ENCODE data around the gene SOX12. TPM values are rescaled to one million over a fixed set of nuclear protein-coding genes. Genes with fewer than 3 reads are reported as not detected.

Gene SOX12
- total and polyA plus RNA-seq, 5 donors from 2014 or later, result 0.29 to 4.9 (median 0.43) TPM

DNA sequence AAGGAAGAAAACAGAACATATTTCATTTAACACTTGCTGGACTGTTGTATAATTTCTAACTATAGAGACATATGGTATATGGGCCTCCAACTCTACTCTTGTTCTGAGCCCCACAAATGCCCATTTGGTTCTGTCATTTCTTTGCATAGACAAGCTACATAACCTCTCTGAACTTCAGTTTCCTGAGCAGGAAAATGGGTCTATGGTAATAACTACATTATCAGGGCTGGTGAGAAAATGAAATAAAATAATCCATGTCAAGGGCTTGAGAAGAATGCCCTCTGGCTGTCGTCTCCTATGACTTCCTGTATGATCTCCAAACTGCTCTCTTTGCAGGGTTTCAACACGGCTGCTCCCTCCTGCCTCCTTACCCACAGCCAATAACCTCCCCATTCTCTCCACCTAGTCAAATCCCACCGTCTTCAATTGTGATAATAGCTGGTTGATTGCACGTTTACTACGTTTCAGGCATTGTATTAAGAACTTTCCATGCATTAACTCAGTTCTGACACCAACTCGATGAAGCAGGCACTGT is 16.0 kb upstream of the SOX12 start:
- no peak overlapping the region for H3K27ac ChIP-seq (ENCODE audit: insufficient read depth, low read length, poor library complexity, severe bottlenecking)
- H3K4me3 ChIP-seq (ENCODE audit: low read depth, low read length), result no peak overlapping the region
- no peaks in the 10 kb centered on the region for H3K36me3 ChIP-seq (ENCODE audit: control insufficient read depth, insufficient read depth, low read length)
- Mint-ChIP-seq H3K27ac (peak overlapping the region in 2 of 3 donors; percentile 23 to 79), H3K4me3 (peak overlapping the region in 3 of 4 donors; percentile 6 to 58 (median 30)), H3K27me3 (peaks cover 4% of the 10 kb centered on the region), H3K36me3 (no peaks in the 10 kb centered on the region), H3K9me3 (peaks cover 0 to 2% (median 0%) of the 10 kb centered on the region in 7 donors), H3K4me1 (peaks cover 0 to 18% (median 6%) of the 10 kb centered on the region in 4 donors)
- ATAC-seq (ENCODE audit: low read depth in 2 of 2), result no peak
- H3K9me3 ChIP-seq (ENCODE audit: control insufficient read depth in 2 of 2, low read length in 2 of 2), result no peaks in the 10 kb centered on the region
- no peaks in the 10 kb centered on the region for H3K27me3 ChIP-seq (ENCODE audit: control insufficient read depth, insufficient read depth, low read length)
- H3K4me1 ChIP-seq (ENCODE audit: control insufficient read depth, insufficient read depth, low read length, poor library complexity, severe bottlenecking), result peaks cover 8% of the 10 kb centered on the region
- no peak for DNase-seq

DNA sequence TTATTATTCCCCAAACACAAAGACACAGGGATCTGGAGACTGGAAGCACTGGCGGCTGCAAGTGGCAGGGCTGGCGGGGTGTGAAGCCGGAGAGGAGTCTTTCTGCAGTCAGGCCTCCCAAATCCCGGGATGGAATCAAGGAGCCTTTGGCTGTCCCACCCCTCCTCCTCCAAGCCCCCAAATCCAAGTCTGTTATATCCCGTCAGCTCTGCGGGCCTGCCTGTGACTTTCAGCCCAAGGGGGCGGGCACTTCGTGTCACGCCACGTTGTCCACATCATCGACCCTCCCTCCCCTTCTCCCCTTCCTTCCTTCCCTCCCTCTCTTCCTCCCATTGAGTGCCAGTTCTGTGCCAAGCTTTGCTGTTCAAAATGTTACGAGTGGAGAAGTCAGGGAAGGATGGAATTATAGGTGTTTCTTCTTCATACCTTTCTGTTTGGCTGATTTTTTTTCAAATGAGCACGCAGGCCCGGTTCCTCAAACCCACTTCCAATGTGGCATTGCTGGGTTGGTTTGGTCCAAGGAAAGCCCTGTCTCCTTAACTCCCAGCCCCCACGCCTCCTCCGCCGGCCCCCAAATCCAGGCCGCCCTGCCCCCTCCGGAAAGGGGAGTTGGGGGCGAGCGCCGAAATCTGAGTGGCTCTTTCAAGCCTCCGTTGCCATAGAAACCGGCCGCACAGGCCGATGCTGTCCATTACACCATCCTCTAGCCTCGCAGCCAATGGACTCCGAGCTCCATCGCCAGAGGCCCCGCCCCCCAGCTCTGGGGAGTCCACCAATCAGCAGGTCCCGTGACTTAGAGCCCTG is 15.3 kb upstream of the SOX12 start:
- Mint-ChIP-seq H3K36me3 (no peaks in the 10 kb centered on the region), H3K4me3 (peak overlapping the region; percentile 6 to 85 (median 76))
- peak; percentile 58 to 89 (median 66) for DNase-seq

DNA sequence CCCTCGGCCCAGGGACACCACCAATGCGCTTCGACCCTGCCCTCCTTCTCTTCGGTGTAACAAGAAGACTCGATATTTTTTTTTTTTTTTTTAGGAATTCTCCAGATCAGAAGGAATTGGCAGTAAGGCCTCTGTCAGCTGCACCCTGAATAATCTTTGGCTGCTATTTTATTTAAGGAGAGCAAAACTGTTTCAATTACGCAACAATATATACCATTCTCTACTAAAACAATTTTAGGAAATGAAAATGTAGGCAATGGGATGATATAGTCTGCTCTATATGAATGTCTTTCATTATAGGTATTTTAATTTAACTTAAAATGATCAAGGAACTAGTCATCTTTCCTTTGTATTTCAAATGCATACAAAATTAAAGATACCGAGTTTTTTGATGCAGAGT is 14.7 kb upstream of the SOX12 start:
- H3K4me3 ChIP-seq (ENCODE audit: low read depth, low read length), result no peak overlapping the region
- no peaks in the 10 kb centered on the region for H3K27me3 ChIP-seq (ENCODE audit: control insufficient read depth, insufficient read depth, low read length)
- H3K4me1 Mint-ChIP-seq, result peaks cover 0 to 18% (median 6%) of the 10 kb centered on the region in 4 donors
- no peaks in the 10 kb centered on the region for H3K36me3 ChIP-seq (ENCODE audit: control insufficient read depth, insufficient read depth, low read length)
- peak overlapping the region in 1 of 3 donors; percentile 55 for H3K27ac Mint-ChIP-seq
- peaks cover 4% of the 10 kb centered on the region for H3K27me3 Mint-ChIP-seq
- H3K4me3 Mint-ChIP-seq, result peak overlapping the region in 3 of 4 donors; percentile 75 to 85 (median 76)
- DNase-seq (no peak), ATAC-seq (ENCODE audit: low read depth in 2 of 2) (no peak)
- no peaks in the 10 kb centered on the region for H3K36me3 Mint-ChIP-seq
- H3K9me3 Mint-ChIP-seq, result peaks cover 0 to 2% (median 0%) of the 10 kb centered on the region in 7 donors
- peaks cover 8% of the 10 kb centered on the region for H3K4me1 ChIP-seq (ENCODE audit: control insufficient read depth, insufficient read depth, low read length, poor library complexity, severe bottlenecking)
- H3K9me3 ChIP-seq (ENCODE audit: control insufficient read depth in 2 of 2, low read length in 2 of 2), result no peaks in the 10 kb centered on the region
- H3K27ac ChIP-seq (ENCODE audit: insufficient read depth, low read length, poor library complexity, severe bottlenecking), result no peak overlapping the region

More for the DNA sequence above, 15.3 kb upstream of the SOX12 start:
- H3K27me3 Mint-ChIP-seq, result peaks cover 4% of the 10 kb centered on the region
- Histone ChIP-seq H3K27ac (ENCODE audit: insufficient read depth, low read length, poor library complexity, severe bottlenecking) (no peak overlapping the region), H3K4me1 (ENCODE audit: control insufficient read depth, insufficient read depth, low read length, poor library complexity, severe bottlenecking) (peaks cover 8% of the 10 kb centered on the region), H3K36me3 (ENCODE audit: control insufficient read depth, insufficient read depth, low read length) (no peaks in the 10 kb centered on the region), H3K4me3 (ENCODE audit: low read depth, low read length) (no peak overlapping the region), H3K27me3 (ENCODE audit: control insufficient read depth, insufficient read depth, low read length) (no peaks in the 10 kb centered on the region), H3K9me3 (ENCODE audit: control insufficient read depth in 2 of 2, low read length in 2 of 2) (no peaks in the 10 kb centered on the region)
- peaks cover 0 to 18% (median 6%) of the 10 kb centered on the region in 4 donors for H3K4me1 Mint-ChIP-seq
- peak; percentile 89 to 90 for ATAC-seq (ENCODE audit: low read depth in 2 of 2)
- H3K9me3 Mint-ChIP-seq, result peaks cover 0 to 2% (median 0%) of the 10 kb centered on the region in 7 donors
- peak overlapping the region; percentile 55 to 91 (median 79) for H3K27ac Mint-ChIP-seq

DNA sequence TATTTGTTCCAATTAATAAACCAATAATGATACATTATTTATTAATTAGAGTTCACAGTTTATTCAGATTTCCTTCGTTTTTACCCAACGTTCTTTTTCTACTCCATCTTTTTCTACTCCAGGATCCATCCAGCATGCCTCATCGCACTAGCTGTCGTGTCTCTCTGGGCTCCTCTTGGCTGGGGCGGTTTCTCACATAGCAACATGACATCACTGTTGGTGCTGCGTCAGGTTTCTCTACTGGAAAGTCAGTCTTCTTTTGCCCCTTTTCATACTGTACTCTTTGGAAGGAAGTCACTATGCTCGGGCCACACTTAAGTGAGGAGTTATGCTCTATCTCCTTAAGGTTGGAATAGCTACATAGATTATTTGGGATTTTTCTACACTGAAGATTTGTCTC is 13.7 kb upstream of the SOX12 start:
- Mint-ChIP-seq H3K9me3 (peaks cover 0 to 2% (median 0%) of the 10 kb centered on the region in 7 donors), H3K27ac (no peak overlapping the region), H3K27me3 (peaks cover 4% of the 10 kb centered on the region), H3K4me1 (peaks cover 0 to 18% (median 6%) of the 10 kb centered on the region in 4 donors), H3K4me3 (peak overlapping the region in 1 of 4 donors; percentile 44), H3K36me3 (no peaks in the 10 kb centered on the region)
- no peaks in the 10 kb centered on the region for H3K27me3 ChIP-seq (ENCODE audit: control insufficient read depth, insufficient read depth, low read length)
- no peak overlapping the region for H3K4me3 ChIP-seq (ENCODE audit: low read depth, low read length)
- ATAC-seq (ENCODE audit: low read depth in 2 of 2), result no peak
- no peak for DNase-seq
- no peaks in the 10 kb centered on the region for H3K36me3 ChIP-seq (ENCODE audit: control insufficient read depth, insufficient read depth, low read length)
- no peaks in the 10 kb centered on the region for H3K9me3 ChIP-seq (ENCODE audit: control insufficient read depth in 2 of 2, low read length in 2 of 2)
- H3K27ac ChIP-seq (ENCODE audit: insufficient read depth, low read length, poor library complexity, severe bottlenecking), result no peak overlapping the region
- peaks cover 8% of the 10 kb centered on the region for H3K4me1 ChIP-seq (ENCODE audit: control insufficient read depth, insufficient read depth, low read length, poor library complexity, severe bottlenecking)

DNA sequence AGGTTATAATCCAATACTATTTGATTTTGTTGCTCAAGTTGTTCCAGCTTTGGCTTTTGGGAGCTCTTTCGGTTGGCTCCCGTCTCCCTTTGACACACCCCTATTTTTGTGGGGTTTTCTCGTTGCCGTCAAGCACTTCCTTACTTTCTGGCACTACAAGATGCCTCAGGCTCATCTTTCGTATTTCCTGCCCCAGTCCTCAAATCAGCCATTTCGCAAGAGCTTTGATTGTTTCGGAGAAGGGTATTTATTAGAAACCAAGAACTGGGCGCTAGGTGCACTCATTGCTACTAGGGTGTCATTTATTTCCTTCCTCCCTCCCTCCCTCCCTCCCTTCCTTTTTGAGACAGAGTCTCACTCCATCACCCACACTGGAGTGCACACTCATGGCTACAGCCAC is 13.3 kb upstream of the SOX12 start:
- Mint-ChIP-seq H3K4me3 (no peak overlapping the region), H3K27me3 (peaks cover 4% of the 10 kb centered on the region), H3K27ac (no peak overlapping the region), H3K4me1 (peaks cover 0 to 18% (median 6%) of the 10 kb centered on the region in 4 donors), H3K36me3 (no peaks in the 10 kb centered on the region), H3K9me3 (peaks cover 0 to 2% (median 0%) of the 10 kb centered on the region in 7 donors)
- Histone ChIP-seq H3K27me3 (ENCODE audit: control insufficient read depth, insufficient read depth, low read length) (no peaks in the 10 kb centered on the region), H3K4me3 (ENCODE audit: low read depth, low read length) (no peak overlapping the region), H3K36me3 (ENCODE audit: control insufficient read depth, insufficient read depth, low read length) (no peaks in the 10 kb centered on the region), H3K27ac (ENCODE audit: insufficient read depth, low read length, poor library complexity, severe bottlenecking) (no peak overlapping the region), H3K9me3 (ENCODE audit: control insufficient read depth in 2 of 2, low read length in 2 of 2) (no peaks in the 10 kb centered on the region), H3K4me1 (ENCODE audit: control insufficient read depth, insufficient read depth, low read length, poor library complexity, severe bottlenecking) (peaks cover 8% of the 10 kb centered on the region)
- ATAC-seq (ENCODE audit: low read depth in 2 of 2) (no peak), DNase-seq (no peak)

DNA sequence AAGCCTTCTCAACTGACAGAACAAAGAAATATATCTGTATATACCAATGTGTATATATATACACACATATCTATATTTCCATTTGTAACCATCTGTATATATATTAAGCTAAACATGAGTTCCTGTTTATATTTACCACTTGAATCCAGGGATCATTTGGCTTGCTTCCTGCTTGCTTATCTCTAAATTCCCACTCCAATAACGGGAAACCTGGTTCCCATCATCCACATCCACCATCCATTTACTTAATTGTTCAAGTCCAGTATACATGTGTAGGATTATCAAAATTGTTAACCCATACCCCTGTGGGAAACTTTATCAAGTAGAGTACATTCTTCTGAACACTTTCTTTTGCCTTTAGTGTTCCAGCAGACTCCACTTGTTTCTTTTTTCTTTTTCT is 12.5 kb upstream of the SOX12 start:
- H3K4me1 ChIP-seq (ENCODE audit: control insufficient read depth, insufficient read depth, low read length, poor library complexity, severe bottlenecking), result peaks cover 8% of the 10 kb centered on the region
- Mint-ChIP-seq H3K4me3 (no peak overlapping the region), H3K27ac (peak overlapping the region in 1 of 3 donors; percentile 67)

DNA sequence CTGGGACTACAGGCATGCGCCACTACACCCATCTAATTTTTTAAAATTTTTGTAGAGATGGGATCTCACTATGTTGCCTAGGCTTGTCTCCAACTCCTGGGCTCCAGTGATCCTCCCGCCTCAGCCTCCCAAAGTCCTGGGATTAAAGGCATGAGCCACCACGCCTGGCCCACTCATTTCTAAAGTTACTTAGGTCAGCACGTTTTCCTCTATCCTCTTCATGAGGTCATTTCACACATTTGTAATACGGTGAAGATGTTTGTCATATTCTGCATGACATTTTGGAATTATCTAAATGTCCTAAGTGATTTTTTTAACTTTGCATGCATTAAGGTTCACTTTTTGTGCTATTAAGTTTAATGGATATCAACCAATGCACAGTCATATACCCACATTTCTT is 11.9 kb upstream of the SOX12 start:
- H3K4me3 ChIP-seq (ENCODE audit: low read depth, low read length), result no peak overlapping the region
- no peak overlapping the region for H3K27ac ChIP-seq (ENCODE audit: insufficient read depth, low read length, poor library complexity, severe bottlenecking)
- ATAC-seq (ENCODE audit: low read depth in 2 of 2) (no peak), DNase-seq (no peak)
- H3K9me3 Mint-ChIP-seq, result no peaks in the 10 kb centered on the region
- no peak overlapping the region for H3K27ac Mint-ChIP-seq
- peaks cover 4% of the 10 kb centered on the region for H3K27me3 Mint-ChIP-seq
- no peaks in the 10 kb centered on the region for H3K27me3 ChIP-seq (ENCODE audit: control insufficient read depth, insufficient read depth, low read length)
- no peak overlapping the region for H3K4me3 Mint-ChIP-seq
- peaks cover 8% of the 10 kb centered on the region for H3K4me1 ChIP-seq (ENCODE audit: control insufficient read depth, insufficient read depth, low read length, poor library complexity, severe bottlenecking)
- no peaks in the 10 kb centered on the region for H3K36me3 Mint-ChIP-seq
- no peaks in the 10 kb centered on the region for H3K9me3 ChIP-seq (ENCODE audit: control insufficient read depth in 2 of 2, low read length in 2 of 2)
- no peaks in the 10 kb centered on the region for H3K36me3 ChIP-seq (ENCODE audit: control insufficient read depth, insufficient read depth, low read length)
- peaks cover 0 to 18% (median 6%) of the 10 kb centered on the region in 4 donors for H3K4me1 Mint-ChIP-seq

More for the DNA sequence above, 12.5 kb upstream of the SOX12 start:
- no peaks in the 10 kb centered on the region for H3K27me3 ChIP-seq (ENCODE audit: control insufficient read depth, insufficient read depth, low read length)
- peaks cover 4% of the 10 kb centered on the region for H3K27me3 Mint-ChIP-seq
- H3K36me3 ChIP-seq (ENCODE audit: control insufficient read depth, insufficient read depth, low read length), result no peaks in the 10 kb centered on the region
- H3K9me3 Mint-ChIP-seq, result peaks cover 0 to 2% (median 0%) of the 10 kb centered on the region in 7 donors
- no peak for ATAC-seq (ENCODE audit: low read depth in 2 of 2)
- H3K36me3 Mint-ChIP-seq, result no peaks in the 10 kb centered on the region
- no peaks in the 10 kb centered on the region for H3K9me3 ChIP-seq (ENCODE audit: control insufficient read depth in 2 of 2, low read length in 2 of 2)
- no peak overlapping the region for H3K4me3 ChIP-seq (ENCODE audit: low read depth, low read length)
- no peak for DNase-seq
- no peak overlapping the region for H3K27ac ChIP-seq (ENCODE audit: insufficient read depth, low read length, poor library complexity, severe bottlenecking)
- H3K4me1 Mint-ChIP-seq, result peaks cover 0 to 18% (median 6%) of the 10 kb centered on the region in 4 donors

All from CD4-positive, CD25-positive, alpha-beta regulatory T cell (primary cell).